Epidermal melanocyte (primary cell): Measurements from ENCODE around the gene EFL1.

Experiments used
- DNase-seq: peaks from one replicate; pipeline ENCODE4 v3.0.0; 2011; ENCODE audit warnings: low spot score; ENCODE audit not compliant: insufficient read length

The EFL1 gene

GRCh38 chr15:82126346-82126745 is 136.2 kb downstream of the EFL1 start:
- DNase-seq = no peak

GRCh38 chr15:82124331-82125263 is 137.9 kb downstream of the EFL1 start:
- DNase-seq = no peak

GRCh38 chr15:82122746-82123400 is 139.7 kb downstream of the EFL1 start:
- no peak for DNase-seq

GRCh38 chr15:82118040-82118439 is 144.5 kb downstream of the EFL1 start:
- no peak for DNase-seq

GRCh38 chr15:82117296-82117695 is 145.2 kb downstream of the EFL1 start:
- no peak for DNase-seq

- DNase-seq = no peak
Measured at GRCh38 chr15:82114660-82115059, 147.9 kb downstream of the EFL1 start.

GRCh38 chr15:82113106-82113715 is 149.3 kb downstream of the EFL1 start:
- peak; percentile 41 for DNase-seq

GRCh38 chr15:82111918-82112317 is 150.6 kb downstream of the EFL1 start:
- no peak for DNase-seq

- no peak for DNase-seq
Measured at GRCh38 chr15:82110144-82110543, 152.4 kb downstream of the EFL1 start.

GRCh38 chr15:82108489-82109078 is 153.9 kb downstream of the EFL1 start:
- no peak for DNase-seq

- no peak for DNase-seq
Measured at GRCh38 chr15:82106679-82107078, 155.9 kb downstream of the EFL1 start.

GRCh38 chr15:82105451-82106215 is 156.9 kb downstream of the EFL1 start:
- DNase-seq = no peak

GRCh38 chr15:82103468-82103867 is 159.1 kb downstream of the EFL1 start:
- DNase-seq = no peak

- peak; percentile 40 for DNase-seq
Measured at GRCh38 chr15:82100111-82100929, 162.2 kb downstream of the EFL1 start.

GRCh38 chr15:82098674-82099073 is 163.9 kb downstream of the EFL1 start:
- no peak for DNase-seq

- no peak for DNase-seq
Measured at GRCh38 chr15:82095803-82096202, 166.7 kb downstream of the EFL1 start.

GRCh38 chr15:82093774-82094211 is 168.7 kb downstream of the EFL1 start:
- no peak for DNase-seq

- no peak for DNase-seq
Measured at GRCh38 chr15:82093325-82093724, 169.2 kb downstream of the EFL1 start.

- DNase-seq = no peak
Measured at GRCh38 chr15:82091636-82092140, 170.8 kb downstream of the EFL1 start.
